DOHH2 (cell line): ENCODE measurements around the gene MEGF10.

ENCODE experiments used
- EZH2phosphoT487 ChIP-seq: fragments of 200-600 bp; sonication (generic); IDR thresholded peaks from 2 replicates; pipeline ENCODE4 v1.6.1; 2017; ENCODE audit warnings: borderline replicate concordance, mild to moderate bottlenecking, antibody characterized with exemption, low read length, moderate library complexity, mixed read lengths
- TF ChIP-seq, protein P1 (sequence below): fragments of 200-600 bp; sonication (generic); IDR thresholded peaks from one replicate; pipeline ENCODE4 v1.5.1; 2014; ENCODE audit warnings: antibody characterized with exemption, mild to moderate bottlenecking, low read depth, low read length; ENCODE audit not compliant: poor library complexity, severe bottlenecking

DNA sequence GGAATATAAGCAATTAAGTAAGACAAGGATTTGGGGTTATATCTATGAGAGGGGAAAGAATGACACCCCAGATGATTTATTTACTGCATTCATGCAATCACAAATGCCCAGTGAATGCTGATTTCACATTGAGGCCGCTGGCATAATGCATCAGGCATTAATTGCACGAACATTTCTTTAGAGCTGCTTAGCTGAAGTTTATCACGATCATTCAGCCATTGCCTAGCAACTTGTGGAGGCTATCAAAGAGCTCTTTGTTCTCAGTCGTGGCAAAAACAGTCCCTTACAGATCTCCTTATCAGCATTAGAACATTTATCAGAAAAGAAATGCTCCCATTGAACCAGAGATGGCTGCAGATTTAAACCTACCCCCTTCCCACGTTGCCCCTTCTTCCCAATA lies 138.2 kb downstream of the MEGF10 start:
- TF ChIP-seq, protein P1, sequence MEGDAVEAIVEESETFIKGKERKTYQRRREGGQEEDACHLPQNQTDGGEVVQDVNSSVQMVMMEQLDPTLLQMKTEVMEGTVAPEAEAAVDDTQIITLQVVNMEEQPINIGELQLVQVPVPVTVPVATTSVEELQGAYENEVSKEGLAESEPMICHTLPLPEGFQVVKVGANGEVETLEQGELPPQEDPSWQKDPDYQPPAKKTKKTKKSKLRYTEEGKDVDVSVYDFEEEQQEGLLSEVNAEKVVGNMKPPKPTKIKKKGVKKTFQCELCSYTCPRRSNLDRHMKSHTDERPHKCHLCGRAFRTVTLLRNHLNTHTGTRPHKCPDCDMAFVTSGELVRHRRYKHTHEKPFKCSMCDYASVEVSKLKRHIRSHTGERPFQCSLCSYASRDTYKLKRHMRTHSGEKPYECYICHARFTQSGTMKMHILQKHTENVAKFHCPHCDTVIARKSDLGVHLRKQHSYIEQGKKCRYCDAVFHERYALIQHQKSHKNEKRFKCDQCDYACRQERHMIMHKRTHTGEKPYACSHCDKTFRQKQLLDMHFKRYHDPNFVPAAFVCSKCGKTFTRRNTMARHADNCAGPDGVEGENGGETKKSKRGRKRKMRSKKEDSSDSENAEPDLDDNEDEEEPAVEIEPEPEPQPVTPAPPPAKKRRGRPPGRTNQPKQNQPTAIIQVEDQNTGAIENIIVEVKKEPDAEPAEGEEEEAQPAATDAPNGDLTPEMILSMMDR, result no peak
- no peak for TF ChIP-seq EZH2phosphoT487
